ENCODE results near the gene TMEM126A.

TMEM126A gene

DNA sequence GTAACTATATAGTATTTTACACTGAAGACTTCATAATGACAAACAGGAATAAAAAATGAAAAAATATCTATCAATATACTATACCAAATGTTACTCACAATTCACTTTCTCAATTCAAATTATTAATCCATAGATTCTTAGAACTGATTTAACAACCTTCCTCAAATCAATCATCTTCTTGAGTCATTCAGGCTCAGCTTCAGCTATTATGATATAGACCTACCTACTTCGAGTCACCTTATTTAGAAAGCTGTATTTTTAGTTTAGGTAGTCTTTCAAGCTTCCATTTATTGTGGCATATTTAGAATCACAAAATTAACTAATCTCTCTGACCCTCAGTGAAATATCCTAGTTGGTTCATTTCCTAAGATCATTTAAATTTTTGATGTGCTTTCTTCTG, 9.0 kb downstream of the TMEM126A start:
- Mint-ChIP-seq H3K9me3 (no peaks in the 10 kb centered on the region), H3K4me1 (peaks cover 35% of the 10 kb centered on the region), H3K27ac (peak overlapping the region; percentile 27), H3K27me3 (ENCODE audit: low read depth, poor library complexity) (peaks cover 3% of the 10 kb centered on the region), H3K36me3 (ENCODE audit: low read depth) (peaks cover 41% of the 10 kb centered on the region), H3K4me3 (no peak overlapping the region)
- DNase-seq: no peak
- TF ChIP-seq, protein P1, sequence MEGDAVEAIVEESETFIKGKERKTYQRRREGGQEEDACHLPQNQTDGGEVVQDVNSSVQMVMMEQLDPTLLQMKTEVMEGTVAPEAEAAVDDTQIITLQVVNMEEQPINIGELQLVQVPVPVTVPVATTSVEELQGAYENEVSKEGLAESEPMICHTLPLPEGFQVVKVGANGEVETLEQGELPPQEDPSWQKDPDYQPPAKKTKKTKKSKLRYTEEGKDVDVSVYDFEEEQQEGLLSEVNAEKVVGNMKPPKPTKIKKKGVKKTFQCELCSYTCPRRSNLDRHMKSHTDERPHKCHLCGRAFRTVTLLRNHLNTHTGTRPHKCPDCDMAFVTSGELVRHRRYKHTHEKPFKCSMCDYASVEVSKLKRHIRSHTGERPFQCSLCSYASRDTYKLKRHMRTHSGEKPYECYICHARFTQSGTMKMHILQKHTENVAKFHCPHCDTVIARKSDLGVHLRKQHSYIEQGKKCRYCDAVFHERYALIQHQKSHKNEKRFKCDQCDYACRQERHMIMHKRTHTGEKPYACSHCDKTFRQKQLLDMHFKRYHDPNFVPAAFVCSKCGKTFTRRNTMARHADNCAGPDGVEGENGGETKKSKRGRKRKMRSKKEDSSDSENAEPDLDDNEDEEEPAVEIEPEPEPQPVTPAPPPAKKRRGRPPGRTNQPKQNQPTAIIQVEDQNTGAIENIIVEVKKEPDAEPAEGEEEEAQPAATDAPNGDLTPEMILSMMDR (IDR thresholded peaks at IDR 0.05): no peak

DNA sequence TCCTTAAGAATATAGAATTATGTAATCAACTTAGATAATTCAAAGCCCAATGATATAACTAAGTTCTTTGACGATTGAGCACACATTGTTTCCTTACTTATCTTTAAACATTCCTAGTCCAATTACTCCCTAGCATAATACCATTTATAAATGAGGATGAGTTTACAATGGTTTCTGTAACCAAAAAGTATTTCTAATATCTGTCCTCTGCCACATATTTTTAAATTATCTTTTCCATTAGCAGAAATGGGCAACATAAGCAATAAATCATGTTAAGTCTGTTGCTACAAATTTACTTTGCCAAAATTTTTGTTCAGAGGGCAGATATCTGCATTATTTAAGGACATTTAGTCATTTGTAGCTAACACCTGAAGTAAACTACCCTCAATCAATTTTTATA, 10.4 kb downstream of the TMEM126A start:
- Mint-ChIP-seq H3K27ac (no peak overlapping the region), H3K4me3 (no peak overlapping the region), H3K36me3 (ENCODE audit: low read depth) (peaks cover 44% of the 10 kb centered on the region), H3K4me1 (peaks cover 44% of the 10 kb centered on the region), H3K27me3 (ENCODE audit: low read depth, poor library complexity) (peaks cover 3% of the 10 kb centered on the region), H3K9me3 (no peaks in the 10 kb centered on the region)
- DNase-seq: no peak
- TF ChIP-seq, protein P1 (IDR thresholded peaks at IDR 0.05): no peak

- no peak for DNase-seq
- peaks cover 55% of the 10 kb centered on the region for H3K4me1 Mint-ChIP-seq
- H3K36me3 Mint-ChIP-seq (ENCODE audit: low read depth): peaks cover 48% of the 10 kb centered on the region
Observed at GRCh38 chr11:85661972-85662664, 14.4 kb downstream of the TMEM126A start.

GRCh38 chr11:85663080-85663752, 15.4 kb downstream of the TMEM126A start:
- Mint-ChIP-seq H3K4me3 (peak overlapping the region; percentile 96), H3K36me3 (ENCODE audit: low read depth) (peaks cover 46% of the 10 kb centered on the region), H3K9me3 (no peaks in the 10 kb centered on the region), H3K27me3 (ENCODE audit: low read depth, poor library complexity) (peaks cover 3% of the 10 kb centered on the region), H3K4me1 (peaks cover 54% of the 10 kb centered on the region), H3K27ac (peak overlapping the region; percentile 100)
- TF ChIP-seq, protein P1 (IDR thresholded peaks at IDR 0.05): no peak
- DNase-seq: no peak

More at GRCh38 chr11:85661972-85662664, 14.4 kb downstream of the TMEM126A start:
- no peaks in the 10 kb centered on the region for H3K9me3 Mint-ChIP-seq
- H3K27ac Mint-ChIP-seq: no peak overlapping the region
- H3K27me3 Mint-ChIP-seq (ENCODE audit: low read depth, poor library complexity): peaks cover 3% of the 10 kb centered on the region
- TF ChIP-seq, protein P1 (IDR thresholded peaks at IDR 0.05): no peak
- peak overlapping the region; percentile 96 for H3K4me3 Mint-ChIP-seq

DNA sequence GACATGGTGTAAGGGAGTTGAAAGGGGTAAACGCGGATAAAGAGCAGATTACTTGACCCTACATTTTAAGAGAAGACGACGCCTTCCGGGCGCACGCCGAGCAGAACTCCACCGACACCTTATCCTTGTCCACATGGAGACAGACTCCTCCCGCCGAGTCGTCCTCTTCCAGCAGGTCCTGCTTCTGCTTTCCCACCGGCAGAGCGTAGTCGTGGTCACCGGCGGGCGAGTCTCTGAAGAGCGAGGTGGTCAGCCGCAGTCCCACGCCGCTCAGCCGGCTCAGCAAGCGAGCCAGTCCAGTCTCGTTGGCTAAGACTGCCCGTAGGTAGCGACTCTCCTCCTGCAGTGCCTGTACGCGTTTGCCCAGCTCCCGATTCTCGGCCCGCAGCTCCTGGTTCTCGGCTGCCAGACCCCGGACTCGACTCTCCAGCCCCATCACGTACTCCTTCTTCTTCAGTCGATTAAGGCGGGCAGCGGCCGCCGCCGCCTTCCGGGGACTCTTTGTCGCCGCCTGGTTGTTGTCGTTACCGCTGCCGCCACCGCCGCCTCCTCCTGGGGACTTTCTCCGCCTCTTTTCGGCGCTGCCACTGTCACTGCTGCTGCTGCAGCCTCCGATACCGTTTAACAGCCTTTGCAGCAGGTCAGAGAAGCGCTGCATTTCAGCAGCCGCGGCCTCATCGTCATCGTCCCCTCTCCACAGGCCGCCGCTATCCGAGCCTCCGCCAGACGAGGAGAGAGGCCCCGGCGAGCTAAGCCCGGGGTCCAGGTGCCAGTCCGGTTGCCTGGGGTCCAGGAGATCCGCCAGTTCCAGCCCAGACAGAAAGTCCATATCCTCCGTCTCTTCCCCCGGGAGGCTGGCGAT, 16.2 kb downstream of the TMEM126A start:
- Mint-ChIP-seq H3K36me3 (ENCODE audit: low read depth) (peaks cover 38% of the 10 kb centered on the region), H3K27ac (peak overlapping the region; percentile 100), H3K4me1 (peaks cover 46% of the 10 kb centered on the region), H3K9me3 (no peaks in the 10 kb centered on the region), H3K27me3 (ENCODE audit: low read depth, poor library complexity) (peaks cover 3% of the 10 kb centered on the region), H3K4me3 (peak overlapping the region; percentile 96)
- DNase-seq: peak; percentile 81
- TF ChIP-seq, protein P1 (IDR thresholded peaks at IDR 0.05): peak; percentile 46

Measured in nephron progenitor cell (in vitro differentiated cells).